KMS-11 (cell line): ENCODE results near the gene IQCE.

Experiments
- H2AFZ ChIP-seq: fragments of 200-600 bp; sonication (generic); 2 replicates; pipeline ENCODE4 v1.6.1; 2016; ENCODE audit warnings: antibody characterized with exemption, mixed run types, low read depth
- H3K27ac ChIP-seq: fragments of 200-600 bp; sonication (generic); 2 replicates; pipeline ENCODE4 v1.6.1; 2016; ENCODE audit warnings: mild to moderate bottlenecking, mixed run types
- H3K27me3 ChIP-seq: fragments of 200-600 bp; sonication (generic); 2 replicates; pipeline ENCODE4 v1.6.1; 2017; ENCODE audit warnings: mild to moderate bottlenecking, low read depth, mixed run types, moderate library complexity; ENCODE audit not compliant: insufficient read depth
- H3K36me3 ChIP-seq: fragments of 200-600 bp; sonication (generic); 2 replicates; pipeline ENCODE4 v1.6.1; 2017; ENCODE audit warnings: mild to moderate bottlenecking, mixed run types; ENCODE audit not compliant: insufficient read depth
- H3K4me1 ChIP-seq: fragments of 200-600 bp; sonication (generic); 2 replicates; pipeline ENCODE4 v1.6.1; 2016; ENCODE audit warnings: mild to moderate bottlenecking, low read depth, mixed run types; ENCODE audit not compliant: poor library complexity, severe bottlenecking
- H3K4me2 ChIP-seq: fragments of 200-600 bp; sonication (generic); 2 replicates; pipeline ENCODE4 v1.7.0; 2016; ENCODE audit warnings: mild to moderate bottlenecking, mixed run types
- H3K4me3 ChIP-seq: fragments of 200-600 bp; sonication (generic); IDR thresholded peaks from 2 replicates; pipeline ENCODE4 v1.6.1; 2017; ENCODE audit warnings: low read depth, low read length, mixed read lengths; ENCODE audit not compliant: insufficient read depth
- H3K79me2 ChIP-seq: fragments of 200-600 bp; sonication (generic); 2 replicates; pipeline ENCODE4 v1.6.1; 2016; ENCODE audit warnings: low read depth, mixed run types; ENCODE audit not compliant: insufficient read depth
- H3K9ac ChIP-seq: fragments of 200-600 bp; sonication (generic); 2 replicates; pipeline ENCODE4 v1.6.1; 2016; ENCODE audit warnings: mild to moderate bottlenecking, mixed run types
- H4K20me1 ChIP-seq: fragments of 200-600 bp; sonication (generic); 2 replicates; pipeline ENCODE4 v1.6.1; 2016; ENCODE audit warnings: mild to moderate bottlenecking, mixed run types; ENCODE audit not compliant: insufficient read depth
- TF ChIP-seq, protein P1 (sequence below): fragments of 200-600 bp; sonication (generic); conservative IDR thresholded peaks from 2 replicates; pipeline ENCODE4 v1.6.1; 2017; ENCODE audit warnings: low read depth, mild to moderate bottlenecking, antibody characterized with exemption, low read length, moderate library complexity, mixed read lengths

IQCE gene

GRCh38 chr7:2517678-2518507 is 40.9 kb upstream of the IQCE start:
- TF ChIP-seq, protein P1, sequence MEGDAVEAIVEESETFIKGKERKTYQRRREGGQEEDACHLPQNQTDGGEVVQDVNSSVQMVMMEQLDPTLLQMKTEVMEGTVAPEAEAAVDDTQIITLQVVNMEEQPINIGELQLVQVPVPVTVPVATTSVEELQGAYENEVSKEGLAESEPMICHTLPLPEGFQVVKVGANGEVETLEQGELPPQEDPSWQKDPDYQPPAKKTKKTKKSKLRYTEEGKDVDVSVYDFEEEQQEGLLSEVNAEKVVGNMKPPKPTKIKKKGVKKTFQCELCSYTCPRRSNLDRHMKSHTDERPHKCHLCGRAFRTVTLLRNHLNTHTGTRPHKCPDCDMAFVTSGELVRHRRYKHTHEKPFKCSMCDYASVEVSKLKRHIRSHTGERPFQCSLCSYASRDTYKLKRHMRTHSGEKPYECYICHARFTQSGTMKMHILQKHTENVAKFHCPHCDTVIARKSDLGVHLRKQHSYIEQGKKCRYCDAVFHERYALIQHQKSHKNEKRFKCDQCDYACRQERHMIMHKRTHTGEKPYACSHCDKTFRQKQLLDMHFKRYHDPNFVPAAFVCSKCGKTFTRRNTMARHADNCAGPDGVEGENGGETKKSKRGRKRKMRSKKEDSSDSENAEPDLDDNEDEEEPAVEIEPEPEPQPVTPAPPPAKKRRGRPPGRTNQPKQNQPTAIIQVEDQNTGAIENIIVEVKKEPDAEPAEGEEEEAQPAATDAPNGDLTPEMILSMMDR, result no peak
- H2AFZ ChIP-seq, result no peak overlapping the region
- H3K4me3 ChIP-seq, result no peak overlapping the region
- peaks cover 29% of the 10 kb centered on the region for H3K4me1 ChIP-seq
- H3K4me2 ChIP-seq, result no peak overlapping the region
- H4K20me1 ChIP-seq, result no peaks in the 10 kb centered on the region
- no peak overlapping the region for H3K27ac ChIP-seq
- peaks cover 80% of the 10 kb centered on the region for H3K27me3 ChIP-seq
- H3K36me3 ChIP-seq, result no peaks in the 10 kb centered on the region
- no peak overlapping the region for H3K9ac ChIP-seq
- H3K79me2 ChIP-seq, result no peaks in the 10 kb centered on the region

GRCh38 chr7:2518737-2519118 is 40.1 kb upstream of the IQCE start:
- TF ChIP-seq, protein P1, result no peak
- Histone ChIP-seq H3K4me3 (no peak overlapping the region), H3K4me1 (peaks cover 29% of the 10 kb centered on the region), H3K9ac (peak overlapping the region; percentile 49; the same call in 1 of the 2 replicates), H2AFZ (peak overlapping the region; percentile 98), H4K20me1 (no peaks in the 10 kb centered on the region), H3K27me3 (peaks cover 84% of the 10 kb centered on the region), H3K36me3 (no peaks in the 10 kb centered on the region), H3K4me2 (peak overlapping the region; percentile 98), H3K79me2 (no peaks in the 10 kb centered on the region), H3K27ac (no peak overlapping the region)

- peak within 1 kb of the TSS; percentile 98 for H2AFZ ChIP-seq
- TF ChIP-seq, protein P1, result no peak
- peaks cover 81% of the 10 kb centered on the region for H3K27me3 ChIP-seq
- H3K27ac ChIP-seq, result no peak within 1 kb of the TSS
- no peaks in the 10 kb centered on the region for H4K20me1 ChIP-seq
- no peak within 1 kb of the TSS for H3K4me3 ChIP-seq
- H3K9ac ChIP-seq, result peak within 1 kb of the TSS; percentile 49; the same call in 1 of the 2 replicates
- no peaks in the 10 kb centered on the region for H3K79me2 ChIP-seq
- H3K4me1 ChIP-seq, result peaks cover 29% of the 10 kb centered on the region
- no peaks in the 10 kb centered on the region for H3K36me3 ChIP-seq
- H3K4me2 ChIP-seq, result peak within 1 kb of the TSS; percentile 98
Observed at GRCh38 chr7:2519119-2519930, 39.5 kb upstream of the IQCE start, which contains the start of gene LFNG. LFNG (plus strand) TSS chr7:2519774; CDS start chr7:2519862, 88 bp downstream.

GRCh38 chr7:2520131-2520760 is 38.5 kb upstream of the IQCE start:
- Histone ChIP-seq H3K36me3 (no peaks in the 10 kb centered on the region), H3K4me1 (peaks cover 29% of the 10 kb centered on the region), H3K4me3 (no peak overlapping the region), H3K79me2 (no peaks in the 10 kb centered on the region), H2AFZ (peak overlapping the region; percentile 38), H3K4me2 (peak overlapping the region; percentile 48; the same call in 1 of the 2 replicates), H4K20me1 (no peaks in the 10 kb centered on the region), H3K27ac (no peak overlapping the region), H3K9ac (no peak overlapping the region; the same call in 1 of the 2 replicates), H3K27me3 (peaks cover 82% of the 10 kb centered on the region)
- TF ChIP-seq, protein P1, result no peak
